GM21515 (cell line): ENCODE results near the gene PRDX5.
"Not testable (repeated sequence)": the region's sequence is repeated elsewhere in the genome, so short reads cannot be mapped to it uniquely, and the experiment has no call there.

Experiments
- ATAC-seq: cut with Tn5 transposase; IDR thresholded peaks from one replicate; pipeline ENCODE4 v1.9.1; 2021; ENCODE audit not compliant: unreplicated experiment

PRDX5 gene

GRCh38 chr11:64323373-64323772, 5.5 kb downstream of the PRDX5 start:
- no peak for ATAC-seq

GRCh38 chr11:64323984-64324383, 6.1 kb downstream of the PRDX5 start:
- ATAC-seq, result not testable (repeated sequence)

- no peak for ATAC-seq
Observed at GRCh38 chr11:64324692-64325469, 7.0 kb downstream of the PRDX5 start.

GRCh38 chr11:64327375-64327774, 9.5 kb downstream of the PRDX5 start:
- no peak for ATAC-seq

- ATAC-seq, result no peak
Observed at GRCh38 chr11:64327993-64328392, 10.1 kb downstream of the PRDX5 start.

- ATAC-seq, result no peak
Observed at GRCh38 chr11:64330888-64331287, 13.0 kb downstream of the PRDX5 start.

- peak; percentile 44 for ATAC-seq
Observed at GRCh38 chr11:64331569-64332371, 13.8 kb downstream of the PRDX5 start.

- no peak for ATAC-seq
Observed at GRCh38 chr11:64333556-64333955, 15.6 kb downstream of the PRDX5 start.

- peak; percentile 67 for ATAC-seq
Observed at GRCh38 chr11:64334764-64335735, 17.1 kb downstream of the PRDX5 start.

GRCh38 chr11:64337538-64338249, 19.8 kb downstream of the PRDX5 start:
- ATAC-seq, result no peak

GRCh38 chr11:64338716-64339115, 20.8 kb downstream of the PRDX5 start:
- ATAC-seq, result no peak

- no peak for ATAC-seq
Observed at GRCh38 chr11:64339286-64339685, 21.4 kb downstream of the PRDX5 start.

- ATAC-seq, result no peak
Observed at GRCh38 chr11:64339754-64340408, 22.0 kb downstream of the PRDX5 start, which contains the start of gene CCDC88B. CCDC88B (plus strand) TSS chr11:64340204; CDS start chr11:64340267, 63 bp downstream.

- no peak for ATAC-seq
Observed at GRCh38 chr11:64340671-64341335, 22.9 kb downstream of the PRDX5 start.

GRCh38 chr11:64341429-64341828, 23.5 kb downstream of the PRDX5 start:
- no peak for ATAC-seq

GRCh38 chr11:64341851-64342791, 24.2 kb downstream of the PRDX5 start:
- ATAC-seq, result no peak

- ATAC-seq, result no peak
Observed at GRCh38 chr11:64342869-64343745, 25.2 kb downstream of the PRDX5 start.
